HG03521 (cell line): ENCODE results near the gene TEKT5.
"Not testable (repeated sequence)": the region's sequence is repeated elsewhere in the genome, so short reads cannot be mapped to it uniquely, and the experiment has no call there.

Source experiments
- ATAC-seq: cut with Tn5 transposase; IDR thresholded peaks from one replicate; pipeline ENCODE4 v1.9.1; 2021; ENCODE audit warnings: mild to moderate bottlenecking, moderate library complexity; ENCODE audit not compliant: unreplicated experiment

TEKT5 gene

DNA sequence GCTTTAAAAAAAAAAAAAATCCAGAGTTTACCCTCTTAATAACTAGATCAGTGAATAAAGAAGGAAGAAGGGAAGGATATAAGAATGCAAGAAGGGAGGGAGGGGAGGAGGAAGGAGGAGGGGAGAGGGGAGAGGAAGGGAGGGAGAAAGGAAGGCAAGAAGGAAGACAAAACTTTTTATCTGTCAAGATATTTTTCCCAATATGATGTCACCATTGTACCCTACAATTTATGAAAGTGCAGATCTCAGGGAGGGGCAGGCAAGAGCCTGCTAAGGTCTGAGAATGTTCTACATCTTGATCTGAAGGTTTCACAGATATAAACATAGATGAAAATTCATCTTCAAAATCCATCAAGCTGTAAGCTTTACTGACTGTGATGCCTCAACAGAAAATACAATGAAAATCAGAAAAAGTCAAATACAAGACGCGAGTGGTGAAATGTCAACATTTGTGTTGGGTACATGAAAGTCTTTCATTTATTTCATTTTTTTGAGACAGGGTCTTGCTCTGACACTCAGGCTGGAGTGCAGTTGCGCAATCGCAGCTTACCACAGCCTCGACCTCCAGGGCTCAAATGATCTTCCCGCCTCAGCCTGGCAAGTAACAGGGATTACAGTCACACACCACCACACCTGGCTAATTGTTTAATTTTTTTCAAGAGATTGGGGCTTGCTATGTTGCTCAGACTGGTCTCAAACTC lies 57.2 kb downstream of the TEKT5 start:
- no peak for ATAC-seq

DNA sequence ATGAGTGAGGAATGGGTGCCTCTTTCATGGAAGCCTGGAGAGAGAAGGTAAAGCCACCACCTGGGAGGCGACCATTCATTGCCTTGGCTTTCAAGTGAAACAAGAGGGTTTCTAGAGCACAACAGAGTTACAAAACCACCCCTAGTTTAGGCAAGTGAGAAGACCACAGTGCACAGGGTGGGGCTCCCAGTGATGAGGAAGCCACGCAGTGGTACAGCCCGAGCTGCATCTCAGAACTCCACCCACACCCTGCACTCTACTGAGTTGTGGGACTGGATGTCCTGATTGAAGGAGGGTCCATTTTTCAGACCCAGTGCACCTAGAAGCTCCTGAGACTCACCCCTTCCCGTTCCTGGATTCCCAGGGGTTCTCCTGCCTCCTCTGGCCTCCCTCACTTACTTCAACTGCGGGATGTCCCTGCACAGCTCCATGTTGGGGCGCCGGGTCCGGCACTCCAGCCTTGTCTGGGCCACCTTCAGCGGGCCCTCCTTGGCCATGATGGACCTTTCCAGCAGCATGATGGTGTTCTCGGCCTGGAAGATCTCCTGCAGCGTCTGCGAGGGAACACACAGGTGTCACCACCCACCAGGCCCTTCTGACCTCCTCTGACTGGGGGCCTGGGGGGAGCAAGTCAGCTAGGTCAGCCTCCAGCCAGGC lies 59.2 kb downstream of the TEKT5 start:
- no peak for ATAC-seq

DNA sequence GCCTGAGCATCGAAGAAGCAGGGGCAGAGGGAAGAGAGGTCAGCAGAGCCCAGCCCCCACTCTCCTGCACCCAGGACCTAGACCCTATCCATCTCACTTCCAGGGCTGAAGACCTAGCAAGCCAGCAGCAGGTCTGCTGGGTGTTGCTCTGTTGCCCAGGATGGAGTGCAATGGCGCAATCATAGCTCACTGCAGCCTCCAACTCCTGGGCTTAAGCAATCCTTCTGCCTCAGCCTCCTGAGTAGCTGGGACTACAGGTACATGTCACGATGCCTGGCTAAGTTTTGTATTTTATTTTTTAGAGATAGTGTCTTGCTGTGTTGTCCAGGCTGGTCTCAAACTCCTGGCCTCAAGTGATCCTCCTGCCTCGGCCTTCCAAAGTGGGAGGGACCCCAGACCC lies 61.3 kb downstream of the TEKT5 start:
- ATAC-seq: not testable (repeated sequence)

DNA sequence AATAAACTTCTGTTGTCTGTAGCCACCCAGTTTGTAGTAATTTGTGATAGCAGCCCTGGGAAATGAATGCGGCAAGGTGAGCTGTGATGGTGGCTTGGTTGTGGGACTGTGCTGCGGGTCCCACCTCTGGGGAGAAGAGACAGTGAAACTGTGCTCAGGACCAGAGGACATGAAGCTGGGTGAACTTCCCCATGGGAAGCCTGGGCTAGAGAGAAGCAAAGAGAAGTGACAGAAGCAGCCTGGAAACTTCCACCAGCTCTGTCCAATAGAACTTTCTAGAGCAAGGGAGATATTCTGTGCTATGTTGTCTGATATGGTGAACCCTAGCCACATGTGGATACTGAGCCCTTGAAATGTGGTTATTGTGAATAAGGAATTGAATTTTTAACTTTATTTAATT lies 62.8 kb downstream of the TEKT5 start:
- no peak for ATAC-seq

DNA sequence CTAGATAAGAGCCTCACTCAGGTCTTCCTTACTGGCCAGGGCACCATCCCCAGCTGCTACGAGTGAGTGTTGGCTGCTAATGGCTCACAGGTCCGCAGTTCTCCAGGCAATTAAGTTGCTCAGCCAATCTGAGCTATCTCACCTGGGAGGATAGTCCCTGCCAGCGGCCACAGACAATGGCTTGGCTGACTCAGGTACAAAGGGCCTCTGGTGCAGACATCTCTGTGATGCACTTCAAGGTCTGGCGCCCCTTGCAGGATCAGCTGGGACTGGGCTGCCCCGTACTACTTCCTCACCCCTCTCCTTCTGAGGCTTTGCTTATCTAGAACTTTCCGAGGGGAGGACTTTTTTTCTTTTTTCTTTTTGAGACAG lies 65.2 kb downstream of the TEKT5 start:
- ATAC-seq: no peak

DNA sequence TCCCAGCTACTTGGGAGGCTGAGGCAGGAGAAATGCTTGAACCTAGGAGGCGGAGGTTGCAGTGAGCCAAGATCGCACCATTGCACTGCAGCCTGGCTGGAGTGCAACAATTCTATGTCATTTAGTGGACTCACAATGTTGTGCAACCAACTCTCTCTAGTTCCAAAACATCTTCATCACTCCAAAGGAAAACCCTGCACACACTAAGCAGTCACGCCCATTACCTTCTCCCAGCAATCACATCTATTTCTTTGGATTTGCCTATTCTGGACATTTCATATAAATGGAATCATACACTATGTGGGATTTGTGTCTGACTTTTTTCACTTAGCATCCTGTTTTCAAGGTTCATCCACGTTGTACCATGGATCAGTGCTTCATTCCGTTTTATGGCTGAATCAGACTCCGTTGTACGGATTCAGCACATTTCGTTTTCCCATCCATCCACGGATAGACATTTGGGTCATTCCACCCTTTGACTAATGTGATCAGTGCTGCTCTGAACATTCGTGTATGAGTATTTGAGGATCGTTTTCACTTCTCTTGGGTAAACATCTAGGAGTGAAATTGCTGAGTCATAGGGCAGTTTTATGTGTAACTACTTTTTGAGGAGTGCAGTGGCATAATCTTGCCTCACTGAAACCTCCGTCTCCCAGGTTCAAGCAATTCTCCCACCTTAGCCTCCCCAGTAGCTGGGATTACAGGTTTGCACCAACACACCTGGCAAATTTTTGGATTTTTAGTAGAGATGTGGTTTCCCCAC lies 69.0 kb downstream of the TEKT5 start:
- ATAC-seq: no peak

DNA sequence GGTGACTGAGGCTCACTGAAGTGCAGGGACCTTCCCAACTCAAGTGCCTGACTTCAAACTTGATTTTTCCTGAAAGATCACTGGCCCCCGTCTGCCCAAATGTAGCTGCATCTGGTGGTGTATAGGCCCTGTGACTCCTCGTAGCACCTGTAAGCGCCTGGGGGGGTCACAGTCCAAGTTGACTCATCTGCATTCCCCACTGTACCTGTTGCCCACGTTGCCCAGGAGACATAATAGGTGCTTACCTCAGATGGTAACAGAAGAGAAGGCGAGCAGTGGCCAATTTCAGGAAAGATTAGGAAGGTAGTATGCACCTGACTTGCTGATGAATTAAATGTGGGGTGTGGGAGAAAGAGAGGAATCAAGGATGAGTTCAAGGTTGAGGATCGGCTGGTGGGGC lies 70.2 kb downstream of the TEKT5 start:
- no peak for ATAC-seq

DNA sequence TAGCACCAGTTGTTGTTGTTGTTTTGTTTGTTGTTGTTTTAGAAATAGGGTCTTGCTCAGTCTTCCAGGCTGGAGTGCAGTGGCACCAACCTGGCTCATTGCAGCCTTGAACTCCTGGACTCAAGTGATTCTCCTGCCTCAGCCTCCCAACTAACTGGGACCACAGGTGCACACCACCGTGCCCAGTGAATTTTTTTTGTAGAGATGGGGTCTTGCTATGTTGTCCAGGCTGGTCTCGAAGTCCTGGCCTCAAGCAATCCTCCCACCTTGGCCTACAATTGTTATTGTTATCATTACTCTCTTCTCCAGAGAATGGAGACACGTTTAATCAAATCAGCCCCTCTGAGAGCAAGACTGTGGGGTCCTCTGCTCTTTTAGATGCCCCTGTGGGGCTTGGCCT lies 71.7 kb downstream of the TEKT5 start:
- no peak for ATAC-seq

DNA sequence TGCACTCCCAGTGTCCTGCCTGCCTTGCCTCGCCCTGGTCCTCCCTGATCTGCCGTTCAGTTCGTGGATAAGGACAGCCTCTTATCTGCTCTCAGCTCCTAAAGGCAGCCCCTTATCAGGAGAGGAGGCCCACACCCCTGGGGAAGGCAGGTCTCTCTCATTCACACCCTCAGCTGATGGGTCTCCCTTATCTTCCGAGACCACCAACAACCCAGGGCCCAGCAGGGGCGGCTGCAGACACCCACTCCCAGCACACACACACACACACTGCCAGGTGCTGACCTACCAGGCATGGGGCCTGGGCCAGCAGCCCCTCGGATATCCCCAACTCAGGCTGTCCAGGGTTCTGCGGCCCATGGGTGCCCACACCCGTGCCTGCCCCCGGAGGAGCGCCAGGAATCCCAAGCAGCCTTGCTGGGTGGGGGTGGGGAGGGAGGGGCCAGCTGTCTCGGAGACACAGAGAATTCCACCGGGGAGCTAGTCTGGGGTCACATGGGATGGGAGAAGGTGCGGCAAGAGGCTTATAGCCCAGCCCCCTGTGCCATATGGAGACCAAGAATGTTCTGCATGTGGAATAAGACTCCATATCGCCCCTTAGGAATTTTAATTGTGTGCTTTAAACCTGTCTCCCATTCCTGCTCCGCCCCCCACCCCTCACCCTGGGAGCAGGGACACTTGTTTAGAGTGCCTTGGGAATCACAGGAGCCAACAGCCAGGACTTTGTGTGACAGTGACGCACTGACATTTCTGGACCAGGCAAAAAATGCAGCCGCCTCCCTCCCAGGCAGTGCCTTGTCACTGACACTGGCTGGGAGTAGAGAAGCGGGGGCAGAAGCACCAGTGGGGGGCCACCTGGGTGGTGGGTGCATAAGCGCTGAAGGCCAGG lies 72.5 kb downstream of the TEKT5 start:
- no peak for ATAC-seq

DNA sequence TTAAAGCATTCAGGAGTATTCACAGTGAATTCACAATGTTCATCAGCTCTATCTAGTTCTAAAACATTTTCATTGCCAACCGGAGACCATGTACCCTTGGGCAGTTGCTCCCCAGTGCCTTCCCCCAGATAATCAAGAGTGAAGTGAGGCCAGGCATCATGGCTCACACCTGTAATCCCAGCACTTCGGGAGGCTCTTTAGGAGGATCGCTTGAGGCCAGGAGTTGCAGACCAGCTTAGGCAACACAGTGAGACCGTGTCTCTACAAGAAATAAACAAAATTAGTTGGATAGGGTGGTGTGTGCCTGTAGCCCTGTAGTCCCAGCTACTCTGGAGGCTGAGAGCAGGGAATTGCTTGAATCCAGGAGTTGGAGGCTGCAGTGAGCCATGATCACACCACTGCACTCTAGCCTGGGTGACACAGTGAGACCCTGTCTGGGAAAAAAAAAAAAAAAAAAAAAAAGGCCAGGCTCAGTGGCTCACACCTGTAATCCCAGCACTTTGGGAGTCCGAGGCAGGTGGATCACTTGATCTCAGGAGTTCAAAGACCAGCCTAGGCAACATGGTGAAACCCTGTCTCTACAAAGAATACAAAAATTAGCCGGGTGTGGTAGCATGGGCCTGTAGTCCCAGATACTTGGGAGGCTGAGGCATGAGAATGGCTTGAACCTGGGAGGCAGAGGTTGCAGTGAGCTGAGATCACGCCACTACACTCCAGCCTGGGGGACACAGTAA lies 73.3 kb downstream of the TEKT5 start:
- not testable (repeated sequence) for ATAC-seq

DNA sequence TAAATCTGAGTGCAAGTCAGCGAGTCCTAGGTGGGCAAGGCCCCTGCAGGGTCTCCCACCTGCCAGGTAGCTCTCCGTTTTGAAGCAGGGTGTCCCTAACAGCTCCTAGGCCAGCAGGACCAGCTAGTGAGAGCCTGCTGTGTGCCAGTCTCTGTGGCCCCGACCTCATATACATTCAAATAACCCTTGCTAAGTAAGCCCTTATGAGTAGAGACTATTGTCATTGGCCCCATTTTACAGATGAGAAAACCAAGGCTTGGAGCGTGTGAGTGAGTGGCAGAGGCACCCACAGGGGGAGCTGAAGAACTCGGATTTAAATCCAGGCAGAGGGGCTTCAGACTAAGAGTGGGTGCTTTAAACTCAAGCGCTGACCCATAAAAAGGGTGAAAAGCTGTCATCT lies 74.6 kb downstream of the TEKT5 start:
- no peak for ATAC-seq

DNA sequence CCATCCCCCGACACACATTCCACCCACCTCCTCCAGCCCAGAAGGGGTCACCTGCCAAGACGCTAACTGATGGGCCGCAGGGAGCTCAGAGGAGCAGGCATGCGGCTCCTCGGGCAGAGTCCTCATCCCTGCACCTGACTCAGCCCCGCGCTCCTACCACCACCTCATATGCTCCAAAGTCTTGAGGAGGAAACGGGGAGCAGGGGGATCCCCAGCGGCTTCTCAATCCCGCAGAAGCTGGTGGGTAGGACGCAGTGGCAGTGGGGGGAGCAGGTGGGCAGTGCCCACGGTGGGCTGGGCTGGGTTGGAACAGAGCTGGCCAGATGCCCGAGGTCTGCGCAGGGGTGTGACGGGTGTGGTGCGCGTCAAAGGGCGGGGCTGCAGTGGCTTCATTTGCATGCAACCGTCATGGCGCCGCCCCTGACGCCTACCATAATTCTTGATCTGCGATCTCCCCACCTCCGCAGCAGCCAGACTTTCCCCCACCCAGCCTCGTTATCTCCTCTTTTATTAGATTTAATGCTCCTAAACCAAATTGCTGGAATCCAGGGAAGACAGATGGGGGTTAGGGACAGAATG lies 75.4 kb downstream of the TEKT5 start:
- no peak for ATAC-seq

DNA sequence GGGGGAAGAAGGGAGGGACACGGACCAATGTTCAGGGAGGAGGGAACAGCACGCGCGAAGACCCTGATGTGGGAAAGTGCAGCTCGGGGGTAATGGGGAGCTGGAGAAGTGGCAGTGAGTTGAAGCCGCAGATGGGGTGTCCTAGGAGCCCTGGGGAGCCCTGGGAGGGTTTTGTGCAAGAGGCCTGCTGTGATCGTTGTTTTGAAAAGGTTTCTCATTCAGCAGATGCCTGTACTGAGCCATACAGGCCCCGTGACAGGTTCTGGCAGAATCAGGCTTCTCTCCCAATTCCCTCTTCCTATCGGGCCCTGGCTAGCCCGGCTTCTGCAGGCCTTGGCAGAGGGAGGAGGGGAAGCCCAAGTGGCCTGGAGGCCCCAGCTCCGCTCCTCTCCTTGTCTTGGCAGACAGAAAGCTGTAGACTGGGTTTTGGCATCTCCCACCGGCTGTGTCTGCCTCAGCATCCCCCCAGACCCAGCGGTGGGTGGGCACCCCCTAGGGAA lies 76.0 kb downstream of the TEKT5 start:
- ATAC-seq: no peak

DNA sequence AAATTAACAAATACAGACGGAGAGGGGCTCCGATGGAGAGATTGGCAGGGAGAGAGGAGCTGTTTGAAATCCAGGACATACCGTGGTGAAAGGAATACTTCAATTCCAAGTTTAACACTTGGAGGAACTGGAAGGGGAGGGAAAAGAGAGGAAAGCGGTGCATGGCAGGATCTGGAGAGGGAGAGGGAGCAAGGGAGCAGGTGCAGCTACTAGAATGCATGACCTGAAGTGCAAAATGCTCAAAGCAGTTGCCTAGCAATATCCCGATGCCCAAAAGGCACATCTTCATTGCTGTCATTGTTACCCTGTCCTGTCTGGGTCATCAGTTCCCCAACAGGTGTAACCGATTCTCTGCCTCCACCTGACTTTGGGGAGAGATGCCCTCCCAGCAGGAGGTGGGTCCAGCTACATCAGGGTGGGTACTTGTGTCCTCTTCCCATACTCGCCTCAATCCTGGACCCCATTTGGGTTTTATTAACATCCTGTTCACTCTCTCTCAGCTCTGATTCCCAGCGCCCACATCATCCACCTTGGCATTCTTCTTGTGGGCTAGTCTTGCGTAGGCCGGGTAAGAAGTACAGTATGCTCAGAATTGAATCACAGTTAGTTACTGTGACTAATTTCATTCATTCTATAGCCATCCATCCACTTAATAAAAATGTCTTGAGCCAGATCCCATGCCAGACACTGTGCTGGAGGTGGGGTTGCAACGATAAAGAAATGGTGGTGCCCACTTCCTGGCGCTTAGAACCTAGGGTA lies 76.9 kb downstream of the TEKT5 start:
- ATAC-seq: no peak

DNA sequence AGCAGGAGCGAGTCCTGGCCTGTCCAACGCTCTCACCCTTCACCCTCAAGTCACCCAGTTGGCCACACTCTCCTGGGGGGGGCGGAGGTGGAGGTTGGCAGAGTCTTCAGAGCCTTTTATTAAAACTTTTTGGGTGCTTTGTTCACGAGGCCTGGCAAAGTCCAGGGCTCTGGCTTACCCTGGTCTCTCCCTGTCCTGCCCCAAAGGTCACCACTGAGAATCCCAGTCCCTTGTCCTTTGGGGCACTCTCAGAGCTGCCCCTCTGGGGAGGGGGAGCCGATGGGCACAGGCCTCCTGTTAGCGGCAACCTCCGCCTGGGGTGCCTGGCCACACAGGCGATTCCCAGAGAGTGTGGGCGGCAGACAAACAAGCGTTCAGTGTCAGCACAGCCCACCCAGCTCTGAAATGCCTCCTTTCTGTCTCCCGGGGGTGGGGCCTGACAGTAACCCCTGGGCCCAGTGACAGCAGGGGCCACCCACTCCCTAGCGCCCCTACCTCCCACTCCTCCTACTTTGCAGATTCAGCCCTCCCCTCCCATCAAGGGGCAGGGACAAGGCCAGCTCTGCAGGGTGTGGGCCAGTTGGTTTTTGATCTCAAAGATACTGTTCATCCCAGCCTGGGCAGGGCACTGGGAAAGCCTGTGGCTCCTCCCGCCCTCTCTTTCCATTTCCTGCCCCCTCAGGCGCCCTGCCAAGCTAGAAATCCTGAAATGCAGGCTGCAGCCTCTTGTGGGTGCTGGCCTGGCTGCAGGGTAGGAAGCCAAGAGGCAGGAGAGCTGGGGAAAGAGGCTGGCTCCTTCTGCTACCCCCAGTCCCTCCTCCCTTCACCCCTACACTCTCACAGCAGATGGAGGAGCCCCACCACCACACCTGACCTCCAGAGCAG lies 77.7 kb downstream of the TEKT5 start:
- ATAC-seq: no peak

DNA sequence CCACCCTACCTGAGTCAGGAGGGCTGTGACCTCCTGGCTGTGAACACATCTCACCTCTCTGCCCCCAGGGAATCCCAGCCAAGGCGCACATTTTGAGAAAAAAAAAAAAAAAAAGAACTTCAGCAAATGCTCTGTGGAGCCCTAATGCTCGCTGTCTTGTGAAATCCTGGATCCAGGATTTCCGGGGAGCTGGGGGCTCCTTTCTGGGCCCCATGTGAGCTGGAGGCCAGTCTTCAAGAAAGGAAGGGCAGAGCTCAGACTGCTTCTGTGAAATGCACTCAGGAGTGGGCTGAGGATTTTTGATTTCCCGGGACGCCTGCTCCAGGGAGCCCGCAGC lies 78.3 kb downstream of the TEKT5 start:
- ATAC-seq: no peak

DNA sequence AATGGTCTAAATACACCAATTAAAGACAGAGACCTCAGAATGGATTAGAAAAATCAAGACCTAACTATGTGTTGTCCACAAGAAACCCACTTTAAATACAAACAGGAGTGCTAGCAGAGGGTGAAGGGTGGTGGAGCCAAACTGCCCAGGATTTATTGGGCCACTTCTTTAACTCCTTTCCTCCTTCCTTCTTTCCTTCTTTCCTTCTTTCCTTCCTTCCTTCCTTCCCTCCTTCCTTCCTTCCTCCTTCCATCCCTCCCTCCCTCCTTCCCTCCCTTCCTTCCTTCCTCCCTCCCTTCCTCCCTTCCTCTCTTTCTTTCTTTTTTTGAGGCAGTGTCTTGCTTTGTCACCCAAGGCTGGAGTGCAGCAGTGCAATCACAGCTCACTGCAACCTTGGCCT lies 80.0 kb downstream of the TEKT5 start:
- no peak for ATAC-seq

DNA sequence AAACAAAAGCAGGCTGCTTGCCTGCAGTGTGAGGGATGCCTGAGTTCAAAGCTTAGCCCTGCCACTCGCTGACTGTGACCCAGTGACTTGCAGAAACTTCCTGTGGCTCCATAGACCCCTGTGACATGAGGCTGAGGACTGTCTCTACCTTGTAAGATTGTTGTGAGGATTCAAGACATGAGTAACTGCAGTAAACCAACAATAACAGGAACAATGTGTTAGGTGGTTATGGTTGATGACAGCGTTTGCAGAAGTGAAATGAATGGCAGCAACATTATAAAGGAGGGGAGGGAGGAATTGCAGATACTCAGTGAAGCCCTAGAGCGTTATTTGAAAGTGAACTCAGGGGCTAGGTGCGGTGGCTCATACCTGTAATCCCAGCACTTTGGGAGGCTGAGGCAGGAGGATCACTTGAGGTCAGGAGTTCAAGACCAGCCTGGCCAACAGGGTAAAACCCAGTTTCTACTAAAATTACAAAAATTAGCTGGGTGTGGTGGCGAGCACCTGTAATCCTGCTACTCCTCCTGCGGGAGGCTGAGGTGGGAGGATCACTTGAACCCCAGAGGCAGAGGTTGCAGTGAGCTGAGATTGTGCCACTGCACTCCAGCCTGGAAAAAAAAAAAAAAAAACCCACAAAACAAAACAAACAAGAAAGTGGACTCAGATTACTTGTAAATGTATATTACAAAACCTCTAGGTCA lies 80.8 kb downstream of the TEKT5 start:
- ATAC-seq: no peak
